HG02884 (cell line): ENCODE measurements around the gene DLGAP1.
A peak's percentile ranks its signal among the peaks of the same experiment; 100 is the strongest.

Experiments used
- ATAC-seq: cut with Tn5 transposase; IDR thresholded peaks from one replicate; pipeline ENCODE4 v1.9.1; 2021; ENCODE audit warnings: mild to moderate bottlenecking, moderate library complexity; ENCODE audit not compliant: unreplicated experiment

DLGAP1 gene

GRCh38 chr18:3649633-3650426 is 805.3 kb downstream of the DLGAP1 start:
- ATAC-seq: no peak

- no peak for ATAC-seq
Observed at GRCh38 chr18:3649135-3649632, 805.9 kb downstream of the DLGAP1 start.

GRCh38 chr18:3648641-3649040 is 806.5 kb downstream of the DLGAP1 start:
- no peak for ATAC-seq

- ATAC-seq: no peak
Observed at GRCh38 chr18:3648200-3648599, 806.9 kb downstream of the DLGAP1 start.

GRCh38 chr18:3647636-3648035 is 807.5 kb downstream of the DLGAP1 start:
- ATAC-seq: no peak

GRCh38 chr18:3645384-3646156 is 809.5 kb downstream of the DLGAP1 start:
- no peak for ATAC-seq

GRCh38 chr18:3634250-3634939 is 820.7 kb downstream of the DLGAP1 start:
- ATAC-seq: no peak

GRCh38 chr18:3631887-3632286 is 823.2 kb downstream of the DLGAP1 start:
- ATAC-seq: no peak

GRCh38 chr18:3626929-3627458 is 828.1 kb downstream of the DLGAP1 start:
- ATAC-seq: no peak

- no peak for ATAC-seq
Observed at GRCh38 chr18:3625742-3626091, 829.4 kb downstream of the DLGAP1 start.

GRCh38 chr18:3624935-3625741 is 830.0 kb downstream of the DLGAP1 start:
- ATAC-seq: peak; percentile 63

- no peak for ATAC-seq
Observed at GRCh38 chr18:3624546-3624934, 830.6 kb downstream of the DLGAP1 start.

- ATAC-seq: no peak
Observed at GRCh38 chr18:3623769-3624545, 831.1 kb downstream of the DLGAP1 start.

GRCh38 chr18:3620146-3621119 is 834.7 kb downstream of the DLGAP1 start:
- ATAC-seq: no peak

- ATAC-seq: no peak
Observed at GRCh38 chr18:3619746-3620145, 835.4 kb downstream of the DLGAP1 start.

GRCh38 chr18:3619222-3619621 is 835.9 kb downstream of the DLGAP1 start:
- no peak for ATAC-seq

- ATAC-seq: no peak
Observed at GRCh38 chr18:3616744-3617143, 838.4 kb downstream of the DLGAP1 start.

GRCh38 chr18:3616142-3616541 is 839.0 kb downstream of the DLGAP1 start:
- ATAC-seq: no peak
